NCI-H146 (cell line): ENCODE results near the gene C1orf105.
"Not testable (repeated sequence)": the region's sequence is repeated elsewhere in the genome, so short reads cannot be mapped to it uniquely, and the experiment has no call there.

Source experiments
- DNase-seq: peaks from one replicate; lab custom pipeline; 2025; lab: John Stamatoyannopoulos, UW

The C1orf105 gene

DNA sequence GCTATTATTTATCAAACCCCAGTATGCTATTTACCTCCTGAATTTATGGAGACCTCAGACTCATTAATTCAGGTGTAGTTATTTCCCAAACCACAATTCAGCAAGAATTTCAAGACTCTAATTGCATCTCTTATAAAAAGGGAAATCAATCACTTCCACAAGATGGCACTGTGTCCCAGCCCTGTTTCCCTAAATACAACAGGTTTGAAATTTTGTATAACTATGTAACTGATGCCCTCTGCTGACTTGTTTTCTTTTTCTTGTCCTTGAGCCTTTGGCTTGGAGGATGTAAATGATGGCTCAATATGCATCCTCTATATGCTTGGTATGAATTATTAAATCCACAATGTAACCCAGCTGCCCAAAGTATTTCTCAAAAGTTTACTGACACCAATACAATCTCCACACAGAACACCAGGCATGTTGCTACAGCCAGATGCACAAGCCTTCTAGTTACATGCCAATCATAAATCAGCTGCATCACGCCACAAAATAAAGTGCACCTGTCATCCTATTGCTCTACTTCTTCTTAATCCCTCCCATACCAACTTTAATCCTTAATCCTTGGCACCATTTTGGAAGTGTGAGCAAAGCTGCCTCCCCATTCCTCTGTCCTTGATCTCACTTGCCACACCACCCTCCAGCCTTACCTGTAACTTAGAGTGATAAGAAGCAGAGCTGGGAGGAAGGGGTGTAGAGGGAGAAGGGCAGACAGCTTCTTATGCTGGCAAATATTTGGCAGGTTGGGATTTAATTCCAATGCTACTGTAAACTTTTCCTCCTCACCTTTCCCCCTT lies 9.0 kb downstream of the C1orf105 start:
- peak; percentile 30 for DNase-seq

- no peak for DNase-seq
These were observed 9.6 kb downstream of the C1orf105 start for GRCh38 chr1:172430128-172430454.

GRCh38 chr1:172431204-172431603 lies 10.7 kb downstream of the C1orf105 start:
- DNase-seq = no peak

- no peak for DNase-seq
These were observed 11.3 kb downstream of the C1orf105 start for GRCh38 chr1:172431721-172432192.

DNA sequence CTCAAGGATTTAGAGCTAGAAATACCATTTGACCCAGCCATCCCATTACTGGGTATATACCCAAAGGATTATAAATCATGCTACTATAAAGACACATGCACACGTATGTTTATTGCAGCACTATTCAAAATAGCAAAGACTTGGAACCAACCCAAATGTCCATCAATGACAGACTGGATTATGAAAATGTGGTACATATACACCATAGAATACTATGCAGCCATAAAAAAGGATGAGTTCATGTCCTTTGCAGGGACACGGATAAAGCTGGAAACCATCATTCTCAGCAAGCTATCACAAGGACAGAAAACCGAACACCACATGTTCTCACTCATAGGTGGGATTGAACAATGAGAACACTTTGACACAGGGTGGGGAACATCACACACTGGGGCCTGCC lies 16.7 kb downstream of the C1orf105 start:
- not testable (repeated sequence) for DNase-seq

DNA sequence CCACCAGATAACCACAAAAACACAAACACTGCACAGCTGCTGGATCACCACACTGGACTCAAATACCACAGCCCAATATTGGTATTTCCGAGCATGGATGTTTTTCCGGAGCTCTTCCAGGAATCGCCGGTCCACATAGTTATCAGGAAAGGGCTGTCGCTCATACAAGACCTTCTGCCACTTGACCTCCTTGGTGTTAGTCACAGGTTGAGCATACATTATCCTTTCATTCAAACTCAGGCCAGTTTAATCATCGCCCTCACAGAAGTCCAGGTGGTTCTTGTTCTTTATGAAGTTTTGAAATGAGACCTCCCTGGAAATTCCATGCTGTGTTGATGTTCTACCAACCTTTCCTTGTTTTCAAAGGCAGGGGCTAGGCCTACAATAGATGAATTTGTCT lies 21.9 kb downstream of the C1orf105 start:
- DNase-seq = no peak

- no peak for DNase-seq
These were observed 22.5 kb downstream of the C1orf105 start for GRCh38 chr1:172442843-172443565.

DNA sequence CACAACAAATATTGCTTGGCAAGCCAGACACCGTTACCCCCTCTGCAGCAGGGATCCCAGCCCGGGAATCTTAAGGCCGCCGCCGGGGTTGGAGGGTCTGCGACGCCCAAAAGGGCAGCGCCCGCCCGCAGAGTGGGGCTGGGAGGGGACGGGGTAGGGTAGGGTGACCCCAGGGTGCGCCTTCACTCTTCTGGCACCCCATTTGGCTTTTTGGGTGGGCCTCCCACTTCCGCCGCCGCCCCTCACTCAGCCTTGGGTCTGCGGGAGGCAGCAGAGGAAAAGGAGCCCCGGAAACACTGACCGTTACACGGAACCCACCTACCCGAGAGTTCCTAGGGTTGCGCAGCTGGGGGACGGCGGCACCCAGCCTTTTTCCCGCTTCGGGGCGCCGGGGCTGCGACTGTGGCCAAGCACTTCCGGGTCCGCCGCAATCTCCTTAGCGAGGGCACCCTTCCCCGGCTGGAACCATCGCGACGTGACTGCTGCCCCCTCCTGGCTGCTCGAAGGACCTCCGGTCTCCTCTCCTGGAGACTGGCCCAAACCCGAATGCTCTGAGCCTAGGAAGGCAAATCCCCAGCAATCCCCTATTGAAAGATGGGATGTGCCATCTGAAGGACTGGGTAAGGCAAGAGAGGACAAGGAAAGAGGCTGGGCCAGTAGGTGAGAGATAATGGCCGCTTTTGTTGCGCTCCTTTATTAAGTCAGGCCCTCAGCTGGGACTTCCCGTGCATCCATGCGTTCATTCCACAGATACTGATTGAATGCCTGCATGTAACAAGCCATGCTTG lies 23.4 kb downstream of the C1orf105 start, which contains the start of gene PIGC:
TSS of gene PIGC (minus strand) at position 404 of the 788 bp plus-strand sequence. CDS start 1,447 bp downstream, outside the sequence.
- DNase-seq = peak; percentile 89

DNA sequence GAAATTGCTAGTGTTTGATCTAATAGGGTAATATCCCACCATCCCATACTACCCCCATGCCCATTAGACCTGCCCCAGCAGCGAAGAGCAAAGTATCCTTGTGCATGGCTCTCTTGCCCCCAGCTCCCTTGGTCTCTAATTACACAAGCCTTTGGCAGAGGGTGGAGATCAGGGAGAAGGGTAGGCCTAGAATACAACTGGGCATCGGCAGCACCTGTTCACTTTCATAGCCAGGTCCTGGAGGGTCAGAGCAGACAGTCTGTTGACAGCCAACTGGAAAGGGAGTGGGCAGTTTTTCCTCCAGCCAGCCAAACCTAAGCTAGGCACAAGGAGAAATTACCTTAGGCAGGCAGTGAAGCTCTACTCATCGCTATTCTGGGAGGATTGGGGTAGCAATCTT lies 26.1 kb downstream of the C1orf105 start:
- no peak for DNase-seq

- no peak for DNase-seq
These were observed 27.2 kb downstream of the C1orf105 start for GRCh38 chr1:172447641-172448040.

- peak; percentile 42 for DNase-seq
These were observed 28.6 kb downstream of the C1orf105 start for GRCh38 chr1:172448995-172449584.

- peak; percentile 76 for DNase-seq
These were observed 29.4 kb downstream of the C1orf105 start for GRCh38 chr1:172449585-172450523.

DNA sequence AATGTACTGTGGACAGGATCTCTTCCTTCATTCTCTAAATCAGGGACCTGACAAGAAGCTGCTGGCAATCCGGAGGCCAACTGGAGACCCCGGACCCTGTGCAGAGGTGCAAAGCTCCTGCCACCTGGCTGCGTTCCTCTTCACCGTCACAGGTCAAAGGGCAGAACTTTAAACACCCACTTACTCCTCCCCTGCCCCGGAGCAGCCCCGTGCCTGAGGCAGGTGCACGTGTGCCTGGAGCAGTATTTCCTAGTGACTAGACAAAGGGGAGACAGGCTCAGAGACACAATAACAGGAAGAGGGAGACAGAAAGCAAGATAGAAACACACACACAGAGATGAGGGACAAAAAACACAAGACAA lies 30.0 kb downstream of the C1orf105 start:
- peak; percentile 81 for DNase-seq

DNA sequence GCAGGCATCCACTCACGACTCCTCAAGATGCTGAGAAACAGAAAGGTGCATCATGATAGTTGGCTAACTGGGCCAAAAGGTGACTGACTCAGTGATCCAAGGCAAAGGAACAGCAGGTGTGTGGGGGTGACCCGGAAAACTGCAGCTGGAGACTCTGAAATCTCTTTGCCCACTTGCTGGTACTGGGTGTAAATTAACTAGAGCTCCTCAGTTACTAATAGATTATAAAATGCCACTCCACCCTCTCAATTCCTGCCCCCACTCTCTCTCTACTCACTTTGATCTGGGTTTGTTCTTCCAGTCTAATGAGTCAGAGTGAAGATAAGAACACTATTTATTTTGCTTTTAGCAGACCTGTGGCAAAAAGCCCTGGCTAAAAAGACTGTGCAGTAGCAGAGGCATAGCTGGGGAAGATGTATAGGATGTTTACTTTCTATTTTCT lies 30.5 kb downstream of the C1orf105 start:
- DNase-seq = peak; percentile 37

DNA sequence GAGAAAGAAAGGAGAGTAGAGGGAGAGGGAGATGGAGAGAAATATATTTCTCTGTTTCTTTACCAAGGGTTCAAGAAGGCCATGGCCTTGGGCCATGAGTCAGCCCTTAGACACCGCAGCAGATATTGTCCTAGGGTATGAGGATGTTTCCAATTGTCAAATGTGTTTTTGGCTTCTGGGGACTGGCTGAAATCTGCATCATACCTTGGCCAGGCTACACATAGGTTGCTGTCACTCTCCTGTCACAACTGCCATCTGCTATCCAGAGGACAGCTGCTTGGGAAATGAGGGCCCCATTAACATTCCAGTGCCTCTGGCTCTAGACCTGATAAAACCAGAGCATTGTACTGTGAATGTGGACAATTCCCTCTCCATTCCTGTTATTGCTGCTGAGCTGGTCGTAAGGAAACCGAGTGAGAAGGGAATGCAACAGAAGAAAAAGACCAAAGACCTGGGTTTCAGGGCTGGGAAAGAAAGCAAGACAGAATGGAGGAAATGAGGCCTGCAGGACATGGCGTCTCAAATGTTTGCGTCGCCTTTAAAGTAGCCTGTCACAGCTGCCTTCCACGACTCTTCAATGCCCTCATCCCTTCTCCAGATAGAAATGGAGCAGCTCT lies 32.2 kb downstream of the C1orf105 start:
- DNase-seq = no peak

GRCh38 chr1:172453153-172453545 lies 32.7 kb downstream of the C1orf105 start:
- DNase-seq = no peak

DNA sequence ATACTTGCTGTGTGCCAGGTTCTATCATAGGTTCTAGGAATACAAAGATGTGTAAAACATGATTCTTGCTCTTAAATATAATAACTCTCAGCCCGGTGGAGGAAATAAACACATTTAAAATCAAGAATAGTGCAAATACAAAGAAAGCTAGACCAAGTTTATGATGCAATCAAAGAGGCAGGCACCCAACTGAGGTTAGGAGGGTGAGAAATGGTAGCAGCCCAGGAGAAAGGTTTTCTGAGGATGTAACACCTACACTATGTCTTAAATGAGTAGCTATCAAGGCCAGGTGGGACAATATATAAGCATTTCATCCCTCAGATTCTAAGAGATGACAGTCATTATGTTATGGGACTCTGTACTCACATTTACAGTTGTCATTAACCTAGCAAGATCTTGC lies 33.1 kb downstream of the C1orf105 start:
- DNase-seq = no peak

DNA sequence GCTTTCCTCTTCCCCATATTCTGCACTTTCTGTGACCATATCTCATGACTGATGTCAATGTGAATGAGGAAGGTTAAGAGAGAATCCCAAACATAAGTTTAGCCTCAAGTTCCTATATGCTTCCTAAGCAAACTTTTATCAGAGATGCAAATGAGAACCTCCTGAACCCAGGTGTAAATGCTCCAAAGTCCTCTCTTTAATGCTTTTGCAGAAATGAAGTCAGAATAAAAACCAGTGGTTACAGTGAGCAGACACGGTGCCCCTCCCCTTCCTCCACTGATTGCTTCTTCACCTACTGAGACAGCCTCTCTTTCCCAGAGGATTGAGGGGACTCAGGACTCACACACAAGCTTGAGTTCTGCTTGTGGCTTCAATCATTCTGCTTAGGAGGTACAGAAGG lies 35.0 kb downstream of the C1orf105 start:
- DNase-seq = no peak

- DNase-seq = no peak
These were observed 35.9 kb downstream of the C1orf105 start for GRCh38 chr1:172456344-172456769.

DNA sequence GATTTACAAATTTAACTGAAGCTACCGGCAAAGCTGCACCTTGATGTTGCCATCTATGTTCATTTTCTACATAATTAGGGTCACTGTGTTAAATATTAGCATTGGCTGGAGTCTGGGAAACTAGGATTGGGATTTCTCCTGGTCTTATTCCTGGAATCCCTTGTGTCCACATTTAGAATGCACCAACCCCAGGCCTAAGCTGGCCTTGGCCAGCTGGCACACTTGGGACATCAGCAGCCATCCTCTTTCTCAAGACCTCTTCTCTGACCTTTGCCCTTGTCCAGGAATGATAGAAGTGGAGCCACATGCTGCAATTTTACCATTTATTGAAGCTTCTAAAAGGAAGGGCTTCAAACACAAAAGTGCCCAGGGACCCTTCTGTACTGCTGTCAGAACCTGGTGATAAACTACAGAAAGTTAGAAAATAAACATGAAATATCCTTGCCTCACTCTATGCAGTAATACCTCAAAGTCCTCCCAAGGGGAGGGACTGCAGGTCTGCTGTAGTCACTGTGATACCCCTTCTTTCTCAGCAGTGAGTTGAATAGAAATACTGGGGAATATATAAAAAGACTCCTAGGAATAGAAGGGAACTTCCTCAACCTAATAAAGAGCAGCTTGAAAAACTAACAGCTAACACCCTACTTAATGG lies 37.1 kb downstream of the C1orf105 start:
- no peak for DNase-seq
